H1 (cell line): ENCODE measurements around the gene CADM2. TPM values are rescaled to one million over a fixed set of nuclear protein-coding genes. Genes with fewer than 3 reads are reported as not detected.

ENCODE experiments used
- CTCF ChIA-PET: fragments of 300-600 bp; sonication (Branson Sonifier 250); formaldehyde crosslinking; loops from one replicate; lab custom pipeline; 2021; ENCODE audit not compliant: partially characterized antibody; lab: Charles Lee
- POLR2A ChIA-PET: fragments of 300-600 bp; sonication (Branson Sonifier 250); formaldehyde crosslinking; loops from one replicate; lab custom pipeline; 2021; ENCODE audit warnings: inconsistent platforms; ENCODE audit not compliant: partially characterized antibody; lab: Charles Lee
- DNase-seq, 2 experiments: peaks; one replicate each; pipeline versions ENCODE4 v3.0.0 to v3.0.0-alpha.2; 2010 to 2022; ENCODE audit warnings: low spot score in 2 of 2, low read depth in 1 of 2, mixed read lengths in 1 of 2
- FAIRE-seq: peaks from 2 replicates; lab custom pipeline; 2011; peaks lifted over from hg19 to GRCh38; lab: Jason Lieb, UNC
- H2AFZ ChIP-seq: 2 replicates; pipeline ENCODE4 v1.8.1; 2012; ENCODE audit warnings: low read length, inconsistent platforms
- H2AK5ac ChIP-seq: 2 replicates; pipeline ENCODE4 v1.6.1; 2013; ENCODE audit warnings: low read depth, low read length
- H2BK120ac ChIP-seq: replicated peaks from 2 replicates; pipeline ENCODE3; 2013; ENCODE audit warnings: low read depth, low read length, inconsistent platforms
- H2BK12ac ChIP-seq: 2 replicates; pipeline ENCODE4 v1.6.1; 2013; ENCODE audit warnings: low read depth, low read length
- H2BK15ac ChIP-seq: 2 replicates; pipeline ENCODE4 v1.6.1; 2013; ENCODE audit warnings: low read length
- H2BK20ac ChIP-seq: 2 replicates; pipeline ENCODE4 v1.6.1; 2013; ENCODE audit warnings: low read length
- H2BK5ac ChIP-seq: 2 replicates; pipeline ENCODE4 v1.6.1; 2013; ENCODE audit warnings: low read depth, low read length
- H3K14ac ChIP-seq: 2 replicates; pipeline ENCODE4 v1.6.1; 2013; ENCODE audit warnings: inconsistent platforms; ENCODE audit not compliant: insufficient read length
- H3K18ac ChIP-seq: 2 replicates; pipeline ENCODE4 v1.6.1; 2013; ENCODE audit warnings: low read length; ENCODE audit errors: extremely low read depth
- H3K23ac ChIP-seq: 2 replicates; pipeline ENCODE4 v1.6.1; 2013; ENCODE audit warnings: inconsistent platforms; ENCODE audit not compliant: insufficient read length
- H3K23me2 ChIP-seq: 2 replicates; pipeline ENCODE4 v1.6.1; 2013; ENCODE audit warnings: low read depth, low read length
- H3K27ac ChIP-seq: 2 replicates; pipeline ENCODE4 v1.6.1; 2011; ENCODE audit warnings: low read depth, low read length, inconsistent platforms
- H3K27me3 ChIP-seq, 4 experiments: replicated peaks in 1 of 4; 1 replicate in 1 of 4; 2 replicates in 3 of 4; pipeline versions ENCODE4 v1.6.1 to v1.8.1; 2011 to 2013; ENCODE audit warnings: low read length in 3 of 4, mild to moderate bottlenecking in 3 of 4, inconsistent platforms in 2 of 4, mixed read lengths in 2 of 4, moderate library complexity in 1 of 4; ENCODE audit not compliant: control insufficient read depth in 3 of 4, insufficient read depth in 3 of 4; ENCODE audit errors: extremely low read depth in 1 of 4
- H3K36me3 ChIP-seq, 4 experiments: 2 replicates each; pipeline versions ENCODE4 v1.6.1 to v1.8.1; 2011 to 2013; ENCODE audit warnings: mild to moderate bottlenecking in 4 of 4, low read length in 3 of 4, moderate library complexity in 2 of 4, control low read depth in 1 of 4, inconsistent platforms in 1 of 4; ENCODE audit not compliant: insufficient read depth in 4 of 4, control insufficient read depth in 2 of 4
- H3K4ac ChIP-seq: replicated peaks from 2 replicates; pipeline ENCODE3; 2013; ENCODE audit warnings: low read length, low read depth, mixed read lengths, inconsistent platforms; ENCODE audit not compliant: insufficient read length
- H3K4me1 ChIP-seq, 4 experiments: replicated peaks in 1 of 4; 1 replicate in 1 of 4; 2 replicates in 3 of 4; pipeline versions ENCODE4 v1.6.1 to v1.8.1; 2011 to 2013; ENCODE audit warnings: low read length in 3 of 4, inconsistent platforms in 2 of 4, mixed read lengths in 1 of 4; ENCODE audit not compliant: insufficient read depth in 4 of 4, control insufficient read depth in 3 of 4
- H3K4me2 ChIP-seq, 2 experiments: 2 replicates each; pipeline versions ENCODE4 v1.6.1 to v1.8.1; 2011 to 2013; ENCODE audit warnings: low read depth in 2 of 2, low read length in 2 of 2, control low read depth in 1 of 2, inconsistent platforms in 1 of 2, mild to moderate bottlenecking in 1 of 2; ENCODE audit not compliant: insufficient read depth in 1 of 2
- H3K4me3 ChIP-seq, 4 experiments: fragments of 200-600, 300-600 bp in 1 of 4; sonication (generic), shearing (Covaris generic), sonication (Bioruptor Twin) in 1 of 4; 2 replicates each; pipeline versions ENCODE4 v1.5.1 to v1.8.1; 2011 to 2016; ENCODE audit warnings: low read length in 4 of 4, low read depth in 3 of 4, control low read depth in 2 of 4, inconsistent platforms in 2 of 4, mild to moderate bottlenecking in 2 of 4, mixed read lengths in 1 of 4, moderate library complexity in 1 of 4; ENCODE audit not compliant: insufficient read depth in 2 of 4; ENCODE audit errors: extremely low read depth in 1 of 4
- H3K56ac ChIP-seq: replicated peaks from 2 replicates; pipeline ENCODE3; 2013; ENCODE audit warnings: low read depth, mild to moderate bottlenecking, mixed read lengths, low read length, inconsistent platforms; ENCODE audit not compliant: insufficient read length
- H3K79me1 ChIP-seq: 2 replicates; pipeline ENCODE4 v1.6.1; 2013; ENCODE audit warnings: low read depth, low read length, control low read depth
- H3K79me2 ChIP-seq, 2 experiments: 2 replicates each; pipeline versions ENCODE4 v1.6.1 to v1.8.1; 2012 to 2013; ENCODE audit warnings: low read length in 2 of 2, mild to moderate bottlenecking in 2 of 2, inconsistent platforms in 1 of 2; ENCODE audit not compliant: insufficient read depth in 2 of 2, control insufficient read depth in 1 of 2
- H3K9ac ChIP-seq, 4 experiments: replicated peaks in 1 of 4; 1 replicate in 1 of 4; 2 replicates in 3 of 4; pipeline versions ENCODE4 v1.6.1 to v1.8.1; 2011 to 2013; ENCODE audit warnings: low read depth in 3 of 4, low read length in 3 of 4, control low read depth in 2 of 4, mild to moderate bottlenecking in 2 of 4, moderate library complexity in 2 of 4, inconsistent platforms in 1 of 4; ENCODE audit errors: extremely low read depth in 1 of 4
- H3K9me3 ChIP-seq, 2 experiments: 2 replicates each; pipeline versions ENCODE4 v1.6.1 to v1.8.1; 2012 to 2013; ENCODE audit warnings: mild to moderate bottlenecking in 2 of 2, moderate library complexity in 2 of 2, control low read depth in 1 of 2, inconsistent platforms in 1 of 2, low read depth in 1 of 2, low read length in 1 of 2, mixed read lengths in 1 of 2; ENCODE audit not compliant: insufficient read depth in 2 of 2
- H4K20me1 ChIP-seq, 2 experiments: replicated peaks in 1 of 2; 2 replicates each; pipeline versions ENCODE3 to v1.8.1; 2011 to 2013; ENCODE audit warnings: inconsistent platforms in 2 of 2, low read length in 2 of 2, mild to moderate bottlenecking in 1 of 2; ENCODE audit not compliant: insufficient read depth in 2 of 2, control insufficient read depth in 1 of 2
- H4K5ac ChIP-seq: 2 replicates; pipeline ENCODE4 v1.6.1; 2013; ENCODE audit warnings: low read length, low read depth, mixed read lengths, inconsistent platforms; ENCODE audit not compliant: insufficient read length
- H4K8ac ChIP-seq: 2 replicates; pipeline ENCODE4 v1.8.0; 2013; ENCODE audit warnings: mild to moderate bottlenecking, moderate library complexity, low read length, inconsistent platforms; ENCODE audit not compliant: insufficient read depth; ENCODE audit errors: extremely low read depth
- H4K91ac ChIP-seq: replicated peaks from 2 replicates; pipeline ENCODE3; 2013; ENCODE audit warnings: low read length, mixed read lengths, inconsistent platforms; ENCODE audit not compliant: insufficient read length
- CEBPB ChIP-seq: IDR thresholded peaks from 2 replicates; pipeline ENCODE4 v1.6.1; 2012; ENCODE audit warnings: low read depth, low read length
- JUND ChIP-seq: IDR thresholded peaks from 2 replicates; pipeline ENCODE4 v1.6.1; 2011; ENCODE audit warnings: mild to moderate bottlenecking, improper control_type of control experiment, low read length
- KDM1A ChIP-seq: fragments of 200-600, 300-600 bp; sonication (generic); IDR thresholded peaks from 2 replicates; pipeline ENCODE4 v1.7.1; 2016; ENCODE audit warnings: mild to moderate bottlenecking, low read length, borderline replicate concordance
- WGBS, 2 experiments: shearing (Covaris generic) in 1 of 2; methylation state at CpG; one replicate each; pipeline versions ENCODE4 v1.1.6 to v1.1.7; 2013 to 2015; ENCODE audit warnings: low lambda C conversion rate in 2 of 2, mixed read lengths in 2 of 2, inconsistent platforms in 1 of 2, low coverage in 1 of 2, missing lambda C conversion rate in 1 of 2; ENCODE audit not compliant: insufficient replicate concordance in 2 of 2, insufficient coverage in 1 of 2, insufficient read length in 1 of 2; ENCODE audit errors: extremely low coverage in 1 of 2, missing lambda C conversion rate in 1 of 2; 5-methylcytosine and 5-hydroxymethylcytosine counted together
- polyA plus RNA-seq, 7 experiments: library from polyadenylated mRNA; depleted of rRNA in 3 of 7; stranded (reverse) in 5 of 7; unstranded in 2 of 7; fragments of >200 nt in 5 of 7; fragments of 200-250 nt in 2 of 7; gene quantifications; 1 replicate in 5 of 7; 2 replicates in 1 of 7; 4 replicates in 1 of 7; pipeline versions ENCODE4 v1.2.1 to v1.2.3, GENCODE V29; 2011 to 2013; ENCODE audit warnings: missing spikeins in 2 of 7, mixed read lengths in 2 of 7
- total RNA-seq: library from RNA; stranded (reverse); fragmentation: NEBNext Ultra II Directional; extraction: Animal tissue kit (Norgen Biotek cat#: 25700); gene quantifications from 2 replicates; pipeline ENCODE4 v1.2.1, GENCODE V29; 2021

The CADM2 gene
- total and polyA plus RNA-seq, 2 of the 8 experiments (the other 6 are each of a cell fraction or from before 2014, with no cell fraction given), result 14.9 to 20.9 TPM

- Histone ChIP-seq H3K79me2 (no peaks in the 10 kb centered on the region), H2BK5ac (no peak overlapping the region), H4K91ac (no peak overlapping the region), H3K79me1 (no peaks in the 10 kb centered on the region), H3K9me3 (no peaks in the 10 kb centered on the region), H3K27me3 (no peaks in the 10 kb centered on the region), H2AK5ac (no peak overlapping the region), H2AFZ (no peak overlapping the region), H3K36me3 (no peaks in the 10 kb centered on the region), H3K4ac (no peak overlapping the region), H3K56ac (no peak overlapping the region), H3K9ac (no peak overlapping the region), H3K23me2 (no peaks in the 10 kb centered on the region), H4K5ac (no peak overlapping the region), H2BK120ac (no peak overlapping the region), H3K27ac (no peak overlapping the region), H3K23ac (no peak overlapping the region), H3K18ac (no peak overlapping the region), H2BK15ac (no peak overlapping the region), H2BK12ac (no peak overlapping the region), H3K4me2 (no peak overlapping the region), H3K14ac (no peak overlapping the region), H4K8ac (no peak overlapping the region), H4K20me1 (no peaks in the 10 kb centered on the region), H3K4me3 (no peak overlapping the region), H2BK20ac (no peak overlapping the region), H3K4me1 (no peaks in the 10 kb centered on the region)
- WGBS, 2 experiments, result 87% methylated on average over 3 of the region's 3 CpGs; no CpG with 5 or more reads in 1 of the 2 experiments
- CTCF ChIA-PET, result no interaction called here
- DNase-seq (no peak), FAIRE-seq (no peak)
- POLR2A ChIA-PET, result no interaction called here
- TF ChIP-seq KDM1A, result no peak
- no peak for TF ChIP-seq JUND
- no peak for TF ChIP-seq CEBPB
Measured at GRCh38 chr3:85737846-85738245, 779.1 kb downstream of the CADM2 start.
